ENCODE results near the gene HOXA7.

HOXA7 gene

DNA sequence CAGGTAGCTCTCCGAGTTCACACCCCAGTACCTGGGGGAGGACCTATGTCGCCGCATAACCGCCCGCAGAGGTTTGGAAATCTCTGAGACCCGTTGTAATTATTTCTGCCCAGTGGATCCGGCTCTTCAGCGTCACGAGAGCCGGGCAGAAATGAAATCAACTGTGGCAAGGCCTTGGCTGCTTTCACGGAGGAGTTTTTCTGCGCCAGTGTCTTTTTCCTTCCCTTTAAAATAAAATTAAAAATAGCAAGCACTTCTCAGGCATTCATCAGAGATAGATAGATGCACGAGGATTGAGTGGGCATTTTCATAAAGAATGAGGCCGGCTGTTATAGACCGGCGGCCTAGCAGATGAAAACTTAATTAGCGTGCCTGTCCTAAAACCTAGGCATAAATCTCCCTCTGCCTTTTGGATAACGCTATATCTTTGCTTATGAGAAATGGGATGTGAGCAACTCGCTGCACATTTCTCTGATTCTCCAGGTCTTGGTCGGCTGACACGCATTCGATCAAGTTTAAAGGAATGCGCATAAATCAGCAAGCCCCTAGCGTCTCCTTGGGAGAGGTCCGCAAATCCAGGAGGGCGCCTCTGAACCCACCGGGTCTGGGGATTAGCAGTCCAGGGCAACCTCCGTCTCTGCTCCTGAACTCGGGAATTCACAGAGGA is 37.0 kb upstream of the HOXA7 start:
- DNase-seq (ENCODE audit: low spot score), result no peak

DNA sequence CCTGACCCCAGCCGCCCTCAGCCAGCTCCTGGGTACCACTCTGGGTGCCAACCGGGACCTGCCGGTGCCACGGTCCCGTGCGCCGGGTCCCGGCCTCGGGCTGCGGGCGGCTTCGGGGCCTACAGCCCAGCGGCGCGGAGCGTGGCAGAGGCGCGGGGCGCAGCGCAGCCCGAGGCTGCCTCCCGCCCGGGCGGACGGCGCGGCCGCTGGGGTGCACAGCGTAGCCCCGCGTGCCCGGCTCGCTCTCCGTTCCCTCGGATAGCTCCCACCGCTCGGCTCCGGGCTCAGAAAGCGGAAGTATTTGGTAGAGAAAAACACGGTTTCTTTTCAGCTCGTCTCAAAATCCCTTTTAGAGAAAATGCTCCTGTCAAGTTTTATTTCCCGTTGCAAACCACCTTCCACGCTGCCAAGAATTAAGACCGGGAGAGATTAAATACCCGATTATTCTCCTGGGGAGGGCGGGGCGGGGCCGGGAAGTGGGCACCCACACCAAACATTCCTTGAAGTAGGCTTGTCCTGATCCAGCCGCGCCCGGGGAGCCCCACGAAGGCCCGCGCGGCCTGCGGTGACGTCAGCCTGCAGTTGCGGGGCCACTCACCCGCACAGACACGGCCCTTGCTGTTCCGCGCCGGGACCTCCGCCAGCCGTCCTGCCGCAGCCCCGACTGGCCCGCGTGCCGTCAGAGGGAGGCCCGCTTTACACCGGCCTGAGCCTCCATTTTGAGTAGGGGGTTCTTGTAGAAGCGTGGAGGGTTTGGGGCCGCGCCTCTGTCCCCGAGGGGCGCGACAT is 36.3 kb upstream of the HOXA7 start:
- DNase-seq (ENCODE audit: low spot score), result no peak

DNA sequence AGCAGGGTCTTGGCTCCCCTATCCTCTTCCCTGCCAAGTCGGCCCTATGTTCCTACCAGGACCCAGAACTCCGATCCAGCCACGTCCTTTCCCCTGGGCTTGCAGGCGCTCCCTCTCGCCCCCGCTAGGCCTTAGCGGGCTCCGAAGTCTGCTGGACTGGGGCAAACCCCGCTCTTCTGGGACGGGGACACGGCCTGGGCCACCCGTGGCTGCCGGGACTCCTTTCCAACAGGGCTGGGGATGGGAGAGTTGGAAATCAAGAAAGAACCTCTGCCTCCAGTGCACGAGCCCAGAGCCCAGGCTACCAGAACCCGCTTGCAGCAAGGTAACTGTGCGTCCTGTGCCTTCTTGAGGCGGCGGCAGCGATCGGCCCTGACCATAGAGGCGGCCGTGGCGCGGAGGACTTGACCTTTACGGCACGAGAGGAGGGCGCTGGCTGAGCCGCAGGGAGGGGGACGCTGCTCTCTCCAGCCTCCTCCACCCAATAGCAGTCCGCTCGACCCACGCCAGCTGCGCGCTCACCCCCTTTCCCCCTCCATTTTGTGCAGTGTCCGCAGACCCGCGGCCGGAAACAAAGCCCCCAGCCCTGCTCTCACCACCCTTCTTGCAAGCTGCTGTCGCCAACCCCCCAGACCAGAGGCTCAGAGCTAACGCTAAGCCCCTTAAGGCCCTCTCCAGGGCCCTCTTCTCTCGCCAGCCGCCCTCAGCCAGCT is 35.5 kb upstream of the HOXA7 start:
- DNase-seq (ENCODE audit: low spot score), result no peak

DNA sequence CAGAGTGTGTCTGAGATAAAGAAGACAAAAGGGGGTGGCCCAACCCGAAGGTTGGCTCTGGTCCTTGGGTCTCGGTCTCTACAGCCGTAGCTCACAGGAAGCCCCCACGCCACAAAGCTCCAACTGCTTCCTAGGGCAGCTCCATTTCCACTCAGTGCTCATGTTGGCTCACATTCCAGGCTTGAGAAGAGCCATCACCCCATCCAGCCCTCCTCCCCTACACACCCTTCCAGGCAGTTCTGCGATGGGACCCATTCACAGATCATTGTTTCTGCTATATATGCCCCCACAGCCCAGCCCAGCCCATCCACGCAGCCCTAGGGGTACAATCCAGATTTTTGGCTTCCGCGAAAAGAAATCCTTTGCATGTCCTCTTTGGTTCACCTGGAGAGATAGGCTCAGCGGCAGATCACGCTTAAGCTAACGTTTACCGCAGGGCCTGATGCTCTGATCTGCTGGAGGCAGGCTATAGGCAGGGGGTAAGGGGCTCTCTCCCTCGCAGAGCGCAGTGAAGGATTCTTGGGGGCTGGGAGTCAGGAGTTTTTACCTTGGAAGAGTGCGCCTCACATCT is 34.8 kb upstream of the HOXA7 start:
- DNase-seq (ENCODE audit: low spot score), result no peak

DNA sequence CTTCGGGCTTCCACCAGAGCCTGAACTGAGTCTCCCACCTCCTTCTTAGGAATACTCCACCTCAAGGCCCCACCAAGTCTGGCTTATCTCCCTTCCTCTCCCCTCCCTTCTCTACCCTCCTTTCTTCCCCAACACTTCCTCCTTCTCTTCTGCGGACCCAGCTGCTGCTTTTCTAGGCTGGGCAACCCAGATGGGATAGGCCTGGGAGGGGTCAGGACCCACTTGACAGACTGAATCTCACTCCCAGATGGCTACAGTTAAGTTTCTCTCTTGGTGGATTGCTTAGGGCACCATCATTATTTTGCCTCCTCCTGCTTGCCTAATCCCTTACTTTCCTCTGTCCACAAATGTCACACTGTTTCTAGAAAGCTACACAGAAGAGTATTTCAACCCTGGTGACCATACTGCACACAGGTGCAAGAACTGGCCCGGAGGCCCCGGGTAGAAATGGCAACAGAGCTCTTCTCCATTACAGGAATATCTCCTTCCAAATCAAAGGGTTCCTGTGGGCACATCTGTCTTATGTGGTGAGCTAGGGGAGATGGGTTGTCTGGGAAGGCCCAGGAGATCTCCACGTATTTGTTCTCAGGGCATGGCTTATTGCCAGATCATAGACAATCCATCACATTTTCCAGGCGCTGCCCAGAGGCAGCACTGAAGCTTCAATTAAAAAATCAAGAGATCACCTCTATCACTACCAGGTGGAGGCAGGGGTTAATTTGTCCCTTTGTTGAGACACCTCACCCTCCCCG is 33.7 kb upstream of the HOXA7 start:
- DNase-seq (ENCODE audit: low spot score), result no peak

DNA sequence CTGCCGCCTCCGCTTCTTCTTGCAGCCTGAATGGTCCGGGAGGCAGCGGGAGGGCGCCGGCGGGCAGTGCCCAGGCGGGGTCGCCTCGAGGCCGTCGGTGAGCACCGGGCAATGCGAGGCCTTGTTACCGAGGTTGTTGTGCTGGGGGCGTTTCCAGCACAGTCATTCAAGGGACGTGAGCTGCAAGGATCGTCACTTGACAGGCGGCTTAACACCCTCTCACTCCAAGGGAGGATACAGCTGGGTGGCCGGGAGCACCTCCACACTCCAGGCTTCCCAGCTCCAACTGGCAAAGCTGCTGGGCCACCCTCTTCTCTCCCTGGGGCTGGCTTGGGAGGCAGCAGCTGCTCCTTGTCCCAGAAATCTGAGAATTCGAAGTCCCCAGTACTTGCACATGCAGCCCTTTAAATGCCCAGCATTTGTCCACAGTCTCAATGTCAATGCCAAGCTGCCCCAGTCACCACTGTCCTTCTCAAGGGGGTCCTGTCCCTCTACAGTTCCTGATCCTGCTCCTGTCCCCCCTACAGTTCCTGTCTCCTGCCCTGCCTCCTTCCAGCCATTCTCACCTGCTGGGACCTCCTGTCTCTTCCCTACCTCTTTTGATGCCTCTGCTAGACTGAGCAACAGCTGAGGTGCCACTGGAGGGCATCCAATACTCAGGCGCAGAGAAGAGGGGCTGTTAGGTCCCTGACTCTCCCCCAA is 33.0 kb upstream of the HOXA7 start:
- no peak for DNase-seq (ENCODE audit: low spot score)

DNA sequence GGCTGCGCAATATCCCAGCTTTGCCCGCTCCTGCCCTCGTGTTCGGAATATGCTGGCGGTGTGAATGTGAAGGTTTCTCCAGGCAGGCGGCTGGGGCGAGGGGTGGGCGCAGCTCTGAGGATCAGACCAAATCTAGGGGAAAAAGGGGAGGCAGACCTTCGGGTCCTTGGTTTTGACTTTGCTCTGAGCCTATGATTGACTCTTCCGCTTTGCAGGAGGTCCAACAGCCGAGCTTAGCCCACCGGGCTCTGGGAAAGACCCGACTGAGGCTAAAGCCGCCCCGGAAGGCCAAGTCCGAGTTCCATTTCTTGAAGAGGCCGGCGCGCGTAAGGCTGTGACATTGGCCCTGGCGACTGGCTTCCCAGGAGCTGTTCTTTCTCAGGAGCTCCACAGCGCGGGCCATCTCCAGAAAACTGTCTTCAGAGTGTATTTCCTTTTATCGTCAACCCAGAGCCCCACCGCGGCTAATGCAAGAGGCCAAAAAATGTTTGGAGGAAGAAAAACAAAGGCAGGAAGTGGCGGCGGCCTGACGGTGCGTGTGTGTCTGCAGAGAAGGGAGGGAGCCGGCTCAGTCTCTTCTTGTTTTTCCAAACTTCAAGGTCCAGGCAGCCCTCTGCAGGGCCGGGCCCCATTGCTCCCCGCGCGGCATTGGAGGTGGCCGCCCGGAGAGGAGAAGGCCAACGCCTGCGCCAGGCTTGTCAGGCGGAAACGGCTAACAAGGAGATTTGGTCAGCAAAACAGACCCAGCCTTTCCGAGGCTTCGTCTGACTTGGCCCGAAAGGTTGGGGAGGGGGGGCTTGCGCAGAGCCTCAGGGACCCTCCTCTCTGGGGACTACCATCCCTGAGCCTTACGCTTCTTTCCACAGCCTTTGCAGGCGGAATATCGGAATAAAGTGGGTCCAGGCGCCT is 32.2 kb upstream of the HOXA7 start:
- DNase-seq (ENCODE audit: low spot score), result no peak

DNA sequence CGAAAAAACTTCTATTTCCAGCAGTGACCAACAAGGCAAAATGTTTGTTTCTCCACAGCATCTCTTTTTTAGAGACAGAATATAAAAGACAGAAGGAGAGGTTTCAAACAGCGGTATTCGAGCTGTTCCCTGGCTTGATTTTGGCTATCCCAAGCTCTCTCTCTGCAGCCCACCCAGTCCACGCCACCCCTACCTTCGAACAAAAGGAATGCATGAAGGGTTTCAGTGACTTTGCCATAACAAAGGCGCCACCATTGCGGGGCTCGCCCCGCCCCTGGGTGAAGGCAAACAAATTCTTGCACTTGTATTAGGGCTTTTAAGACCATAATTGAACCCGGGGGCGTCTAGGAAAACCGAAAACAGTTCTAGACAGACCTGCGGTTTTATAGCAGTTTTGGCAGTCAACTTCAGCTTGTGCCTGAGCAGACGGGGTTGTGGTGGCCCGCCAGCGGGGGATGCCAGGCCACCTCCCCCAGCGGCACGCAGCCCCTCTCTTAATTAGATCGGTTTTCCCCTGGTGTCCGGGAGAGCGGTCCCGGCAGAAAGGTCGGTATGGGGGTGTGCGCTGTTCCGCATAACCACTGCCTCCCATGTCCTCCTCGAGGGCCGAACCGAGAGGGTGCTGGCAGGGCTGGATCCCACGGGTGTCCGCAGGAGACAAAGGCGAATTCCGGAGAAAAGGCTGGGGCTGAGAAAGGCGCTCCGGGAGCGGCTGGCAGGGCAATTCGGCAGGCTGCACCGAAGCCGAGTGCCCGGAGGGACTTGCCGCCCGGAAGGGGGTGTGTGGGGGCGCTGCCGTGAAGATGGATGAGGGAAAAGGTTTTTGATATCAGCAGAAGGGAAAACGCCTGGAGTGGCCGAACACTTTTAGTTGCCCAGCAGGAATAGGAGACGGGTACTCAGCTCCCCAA is 31.3 kb upstream of the HOXA7 start:
- DNase-seq (ENCODE audit: low spot score), result no peak

DNA sequence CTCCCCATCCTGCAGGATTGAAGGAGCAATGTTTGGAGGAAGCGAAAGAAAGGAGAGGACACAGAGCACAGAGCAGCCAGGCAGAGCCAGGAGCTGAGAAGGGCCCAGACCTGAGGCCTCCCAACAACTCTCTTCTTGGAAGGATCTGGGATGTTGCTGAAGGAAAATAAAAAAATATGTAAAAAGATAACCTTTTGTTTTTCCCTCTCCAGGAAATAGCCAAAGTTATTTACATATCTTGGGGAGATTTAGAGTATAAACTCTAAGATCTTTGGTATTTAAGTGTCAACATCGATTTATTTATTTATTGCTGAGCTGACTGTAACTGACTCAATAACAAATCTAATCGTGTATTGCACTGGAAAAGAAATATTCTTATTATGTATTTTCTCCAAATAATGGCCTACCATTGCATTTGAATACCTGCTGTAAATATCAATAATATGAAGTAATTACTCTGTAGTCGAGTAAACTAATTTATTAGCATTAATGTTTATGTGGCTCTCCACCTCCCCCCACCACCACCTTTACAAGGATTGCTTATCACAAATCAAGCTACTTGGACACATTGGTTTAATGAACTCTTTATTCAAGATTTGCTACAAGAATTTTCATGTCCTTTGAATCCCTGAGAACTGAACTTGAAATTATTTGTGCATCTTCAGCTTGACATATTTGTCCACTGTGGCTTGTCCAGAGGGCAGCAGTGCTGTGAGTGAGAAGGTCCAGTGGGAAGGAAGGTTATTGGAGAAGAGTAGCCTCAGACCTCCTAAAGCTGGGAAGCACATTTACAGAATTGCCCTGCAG is 30.4 kb upstream of the HOXA7 start:
- DNase-seq (ENCODE audit: low spot score), result no peak

DNA sequence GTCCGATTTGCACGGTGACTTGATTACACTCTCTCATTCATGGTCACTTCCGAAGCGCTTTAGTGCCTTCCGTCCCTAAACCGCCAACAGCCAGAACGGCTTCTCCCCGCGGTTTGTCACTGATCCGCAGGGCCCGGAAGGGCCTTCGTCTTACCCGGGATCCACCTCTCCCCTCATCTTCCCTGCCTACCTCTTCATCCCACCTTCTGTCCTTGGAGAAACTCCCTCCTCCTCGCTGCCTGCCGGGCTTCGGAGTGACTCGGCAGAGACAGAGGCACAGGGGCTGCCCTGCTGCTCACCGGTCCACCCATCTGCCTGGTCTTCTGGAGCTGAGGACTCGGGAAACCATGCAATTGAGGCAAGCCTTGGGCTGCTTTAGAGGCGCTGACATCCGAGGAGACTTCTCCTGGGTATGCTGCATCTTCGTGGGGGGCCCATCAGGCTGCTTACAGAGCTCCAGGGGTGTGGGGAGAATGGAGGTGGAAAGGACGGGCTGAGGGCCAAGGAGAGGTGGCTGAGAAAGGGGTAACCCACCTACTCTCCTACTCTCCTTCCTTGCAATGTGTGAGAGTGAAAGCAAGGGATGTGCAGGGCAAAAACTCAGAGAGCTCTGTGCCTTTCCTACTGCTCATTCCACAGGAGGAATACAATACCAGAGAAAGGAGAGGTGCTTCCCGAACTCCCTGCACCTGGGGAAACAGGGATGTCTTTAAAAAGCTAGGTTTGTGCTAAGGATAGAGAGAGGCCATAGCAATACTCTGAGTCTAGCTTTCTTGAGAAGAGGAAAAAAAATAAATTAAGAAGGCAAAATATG is 29.6 kb upstream of the HOXA7 start:
- DNase-seq (ENCODE audit: low spot score), result no peak

DNA sequence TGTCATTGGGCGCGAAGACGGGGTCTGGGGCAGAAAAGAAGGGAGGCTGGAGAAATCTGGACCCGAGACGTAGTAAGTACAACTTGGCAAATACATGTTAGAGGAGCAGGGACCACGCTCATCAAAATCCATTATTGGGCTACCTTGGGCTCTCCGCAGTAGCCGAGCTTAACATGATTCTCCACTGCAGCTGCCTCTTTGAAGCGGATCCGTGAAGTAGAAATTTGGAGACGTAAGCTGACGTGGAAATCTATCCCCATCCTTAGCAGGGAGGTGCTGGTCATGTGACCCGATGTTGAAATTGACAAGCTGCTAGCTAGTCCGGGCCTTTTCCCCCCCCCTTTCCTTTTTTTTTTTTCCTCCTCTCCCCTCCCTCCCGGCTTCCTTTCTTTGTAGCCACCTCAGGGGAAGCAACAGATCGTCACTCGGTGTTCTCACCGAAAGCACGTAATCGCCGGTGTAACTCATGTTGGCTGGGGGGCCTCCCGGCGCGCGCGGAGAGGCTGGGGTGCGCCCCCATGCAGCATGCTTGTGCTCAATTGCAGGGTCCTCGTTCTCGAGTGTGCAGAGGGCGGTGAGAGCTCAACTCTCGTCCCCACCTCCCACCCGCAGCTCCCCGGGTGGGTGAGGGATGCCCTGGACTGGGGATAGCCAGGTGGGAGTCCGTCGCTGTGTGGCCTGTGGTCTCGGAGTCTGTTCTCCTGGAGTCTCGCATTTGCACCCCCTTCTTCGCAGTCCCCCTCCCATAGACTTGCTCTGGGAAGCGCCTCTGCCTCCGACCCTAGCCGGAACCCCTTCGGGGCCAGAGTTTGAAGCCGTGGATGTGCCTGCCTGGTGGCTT is 28.8 kb upstream of the HOXA7 start, which contains the start of gene HOXA11:
Gene HOXA11, minus strand, starts transcription at position 220 of the 841 bp plus-strand sequence. Its CDS starts 88 bp downstream, at position 132.
- peak; percentile 95 for DNase-seq (ENCODE audit: low spot score)

DNA sequence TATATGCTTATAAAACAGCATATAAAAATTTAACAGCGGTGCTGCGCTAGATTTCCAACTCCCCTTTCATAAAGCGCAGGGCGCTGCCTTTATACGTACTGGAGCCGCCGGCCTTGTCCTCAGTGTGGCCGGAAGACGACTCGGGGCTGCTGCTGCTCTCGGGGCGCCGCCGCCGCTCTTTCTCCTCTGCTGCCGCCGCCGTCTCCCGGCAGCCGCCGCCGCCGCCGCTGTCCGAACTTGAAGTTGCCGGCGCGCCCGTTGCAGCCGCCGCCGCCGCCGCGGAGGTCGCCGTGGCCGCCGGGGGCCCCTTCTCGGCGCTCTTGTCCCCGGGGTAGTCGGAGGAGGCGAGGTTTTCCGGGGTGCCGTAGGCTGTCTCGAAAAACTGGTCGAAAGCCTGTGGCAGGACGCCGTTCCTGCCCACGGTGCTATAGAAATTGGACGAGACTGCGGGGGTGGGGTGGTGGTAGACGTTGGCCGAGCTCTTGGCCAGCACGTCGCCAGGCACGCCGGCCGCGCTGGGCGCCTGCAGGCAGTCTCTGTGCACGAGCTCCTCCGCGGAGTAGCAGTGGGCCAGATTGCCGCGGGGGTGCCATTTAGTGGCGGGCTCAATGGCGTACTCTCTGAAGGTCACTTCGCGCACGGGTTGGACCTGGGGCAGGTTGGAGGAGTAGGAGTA is 28.0 kb upstream of the HOXA7 start:
- DNase-seq (ENCODE audit: low spot score), result no peak

DNA sequence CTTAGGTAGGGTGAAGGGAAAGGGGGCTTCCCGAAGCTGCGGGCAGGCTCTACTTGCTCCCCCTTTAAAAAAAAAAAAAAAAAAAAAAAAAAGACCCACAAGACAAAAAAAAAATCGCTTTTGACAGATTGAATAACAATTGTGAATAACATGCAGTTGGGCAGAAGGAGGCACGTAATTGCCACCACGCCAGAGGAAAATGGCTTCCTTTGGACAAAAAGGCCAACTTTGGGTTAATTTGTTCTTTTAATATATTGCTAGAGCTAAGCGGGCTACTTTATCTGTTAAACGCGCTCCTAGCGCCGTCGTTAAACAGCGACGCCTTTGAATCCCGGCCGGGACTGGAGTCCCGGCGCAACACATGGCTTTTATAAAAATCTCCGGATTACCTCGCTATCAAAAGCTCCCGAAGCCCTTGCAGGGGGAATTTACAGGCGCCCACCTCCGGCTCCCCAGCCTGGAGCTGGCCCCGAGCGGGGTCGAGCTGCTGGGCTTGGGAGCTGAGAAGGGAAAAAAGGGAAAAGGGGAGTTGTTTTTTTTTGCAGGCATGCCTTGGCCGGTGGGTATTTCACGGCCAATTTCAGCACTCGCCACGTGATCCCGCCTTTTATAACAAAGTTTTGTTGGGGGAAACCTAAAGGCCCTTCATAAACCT is 27.3 kb upstream of the HOXA7 start:
- no peak for DNase-seq (ENCODE audit: low spot score)

DNA sequence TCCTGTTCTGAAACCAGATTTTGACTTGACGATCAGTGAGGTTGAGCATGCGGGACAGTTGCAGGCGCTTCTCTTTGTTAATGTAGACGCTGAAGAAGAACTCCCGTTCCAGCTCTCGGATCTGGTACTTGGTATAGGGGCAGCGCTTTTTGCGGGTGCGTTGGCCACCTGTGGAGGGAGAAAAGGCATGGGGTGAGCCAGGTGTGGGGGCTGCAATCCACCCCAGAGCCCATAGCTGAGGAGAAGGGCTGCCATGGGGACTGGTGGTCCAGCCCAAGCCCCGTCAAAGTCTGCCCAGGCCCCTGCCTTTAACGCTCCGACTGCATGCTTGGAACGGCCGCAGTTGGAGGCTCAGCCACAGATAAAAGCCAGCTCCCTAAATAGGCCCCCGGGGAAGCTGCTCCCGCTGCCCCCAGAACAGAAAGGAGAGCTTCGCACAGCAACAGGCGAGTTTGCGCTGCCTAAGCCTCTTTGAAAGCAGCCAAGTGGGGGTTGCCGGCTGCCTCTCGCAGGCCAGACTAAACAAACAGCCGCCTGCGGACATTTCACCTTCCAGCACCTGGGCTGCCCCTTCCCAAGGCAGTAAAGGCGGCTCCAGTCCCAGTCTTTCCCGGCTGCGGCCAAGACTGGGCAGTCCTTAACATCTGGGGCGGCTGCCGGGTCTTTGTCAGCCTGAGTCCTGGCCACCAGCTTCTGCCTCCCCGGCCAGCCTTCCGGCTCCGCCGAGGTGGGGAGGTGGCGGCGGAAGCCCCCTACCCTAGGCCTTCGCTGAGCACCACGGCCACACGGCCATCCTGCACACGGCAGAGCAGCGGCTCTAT is 26.6 kb upstream of the HOXA7 start:
- no peak for DNase-seq (ENCODE audit: low spot score)

All from AG08395 (cell line).